ENCODE measurements around the gene WSCD1.

WSCD1 gene

DNA sequence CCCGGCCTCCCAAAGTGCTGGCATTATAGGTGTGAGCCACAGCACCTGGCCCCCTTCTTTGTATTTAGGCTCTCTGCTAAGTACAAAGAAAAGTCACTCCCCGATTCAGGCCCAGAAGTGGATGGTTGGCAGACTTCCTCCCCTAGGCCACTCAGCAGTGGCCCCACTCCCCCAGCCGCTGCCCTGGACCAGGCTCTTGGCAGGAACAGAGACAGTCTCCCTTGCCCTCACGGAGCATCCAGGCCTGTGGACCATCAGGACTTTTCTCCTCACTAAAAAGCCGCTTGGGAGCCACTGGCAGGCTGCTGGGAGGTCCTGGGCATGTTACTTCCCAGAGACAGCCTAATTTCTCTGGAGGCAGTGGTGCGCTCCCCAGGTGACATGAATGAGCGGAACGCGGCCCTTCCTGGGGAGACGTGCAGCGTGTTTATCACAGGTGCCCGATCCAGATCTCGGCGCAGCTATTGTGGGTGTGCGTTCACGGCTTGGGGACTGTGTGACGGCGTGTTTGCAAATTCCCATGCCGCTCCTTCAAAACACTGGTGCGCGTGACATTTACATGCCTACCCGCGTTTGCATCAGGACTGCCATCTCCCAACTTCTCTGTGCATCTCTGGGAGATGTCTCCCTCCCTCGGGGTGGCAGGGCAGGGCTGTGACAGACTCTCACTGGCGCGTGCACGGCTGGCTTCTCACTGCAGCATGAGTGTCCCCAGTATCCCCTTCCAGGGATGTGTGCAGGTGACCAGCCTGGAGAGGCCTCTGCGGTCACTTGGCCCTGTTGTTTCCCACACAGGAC is 16.6 kb downstream of the WSCD1 start:
- FAIRE-seq, result no peak

DNA sequence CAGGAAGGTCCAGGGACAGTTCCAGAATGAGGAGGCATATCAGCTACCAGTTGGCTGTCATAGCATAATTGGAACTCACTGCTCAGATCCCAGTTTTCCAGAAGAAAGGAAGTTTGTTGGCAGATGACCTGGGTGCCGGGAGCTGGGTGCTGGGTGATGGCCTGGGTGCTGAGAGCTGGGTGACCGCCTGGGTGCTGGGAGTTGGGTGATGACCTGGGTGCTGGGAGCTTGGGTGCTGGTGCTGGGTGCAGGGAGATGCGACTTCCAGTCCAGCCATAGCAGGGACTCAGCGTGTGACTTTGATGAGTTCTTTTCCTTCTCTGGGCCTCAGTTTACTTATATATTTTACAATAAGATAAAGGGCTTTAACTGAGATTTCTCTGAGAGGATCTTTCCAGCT is 18.0 kb downstream of the WSCD1 start:
- FAIRE-seq, result no peak

DNA sequence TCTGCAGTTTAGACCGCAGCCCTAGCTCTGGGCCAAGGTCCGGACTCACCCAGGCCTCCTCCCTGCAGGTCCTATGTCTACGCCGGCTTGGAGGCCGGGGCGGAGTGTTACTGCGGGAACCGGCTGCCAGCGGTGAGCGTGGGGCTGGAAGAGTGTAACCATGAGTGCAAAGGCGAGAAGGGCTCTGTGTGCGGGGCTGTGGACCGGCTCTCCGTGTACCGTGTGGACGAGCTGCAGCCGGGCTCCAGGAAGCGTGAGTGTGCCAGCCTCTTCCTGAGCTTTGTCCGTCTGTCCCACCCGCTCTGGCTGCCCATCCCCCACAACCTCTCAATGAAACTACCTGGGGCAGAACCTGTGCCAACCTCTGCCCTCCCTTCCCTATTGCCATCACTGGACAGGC is 20.1 kb downstream of the WSCD1 start:
- FAIRE-seq, result no peak

DNA sequence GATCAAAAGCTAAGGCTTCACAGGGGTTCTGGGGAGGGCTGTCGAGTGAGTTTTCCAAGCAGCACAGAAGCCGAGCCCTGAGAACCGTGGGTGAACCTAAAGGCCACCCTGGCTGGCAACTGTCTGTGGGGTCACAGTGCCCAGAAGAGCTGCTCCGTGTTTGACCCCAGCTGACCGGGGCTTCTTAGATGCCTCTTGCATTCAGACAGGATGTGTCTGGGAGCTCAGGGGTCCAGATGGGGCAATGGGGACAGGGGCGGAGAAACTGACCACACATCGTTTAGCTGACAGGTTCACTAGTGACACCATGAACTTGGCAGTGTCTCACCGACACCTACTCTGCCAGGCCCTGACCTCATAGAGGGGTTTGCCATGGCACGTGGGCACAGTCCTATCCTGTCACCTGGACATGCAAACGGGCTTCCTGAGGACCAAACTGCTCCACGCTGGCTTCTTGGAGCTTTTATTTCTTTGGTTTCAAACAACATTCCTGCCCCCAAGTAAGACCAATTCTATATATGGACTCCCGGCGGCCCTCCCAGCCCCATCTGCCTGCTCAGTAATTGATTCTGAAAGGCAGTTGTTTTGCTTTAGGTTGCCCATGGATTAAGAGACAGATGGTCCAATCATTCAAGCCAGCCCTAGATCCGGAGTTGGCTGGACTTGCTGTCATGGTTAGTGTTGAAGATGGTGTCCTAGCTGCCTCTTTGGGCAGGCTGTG is 22.2 kb downstream of the WSCD1 start:
- no peak for FAIRE-seq

DNA sequence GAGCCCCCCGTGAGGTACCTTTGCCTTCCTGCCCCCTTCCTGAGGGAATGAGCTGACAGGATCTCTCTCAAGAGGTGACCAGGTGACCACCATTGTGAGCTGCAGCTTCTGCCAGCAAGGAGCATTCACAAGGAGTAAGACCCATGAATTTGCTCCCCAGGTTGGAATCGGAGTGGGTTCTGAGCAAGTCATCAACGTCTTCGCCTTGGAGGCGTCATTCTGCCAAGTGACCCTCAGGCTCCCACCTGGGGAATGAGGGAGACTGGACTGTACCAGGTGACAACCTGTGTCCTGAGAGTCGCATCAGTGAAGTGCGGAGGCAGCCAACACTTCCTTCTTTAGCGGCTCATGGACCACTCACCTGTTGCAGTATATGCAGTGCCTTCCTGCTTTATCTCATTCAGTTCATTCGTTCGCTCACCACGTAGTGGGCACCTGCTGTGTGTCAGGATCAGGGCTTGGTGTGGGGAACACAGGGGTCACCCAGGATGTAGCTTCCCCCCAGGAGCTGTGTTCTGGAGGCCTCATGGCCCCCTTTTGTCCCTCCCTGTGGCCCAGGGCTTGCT is 22.8 kb downstream of the WSCD1 start:
- FAIRE-seq, result no peak

DNA sequence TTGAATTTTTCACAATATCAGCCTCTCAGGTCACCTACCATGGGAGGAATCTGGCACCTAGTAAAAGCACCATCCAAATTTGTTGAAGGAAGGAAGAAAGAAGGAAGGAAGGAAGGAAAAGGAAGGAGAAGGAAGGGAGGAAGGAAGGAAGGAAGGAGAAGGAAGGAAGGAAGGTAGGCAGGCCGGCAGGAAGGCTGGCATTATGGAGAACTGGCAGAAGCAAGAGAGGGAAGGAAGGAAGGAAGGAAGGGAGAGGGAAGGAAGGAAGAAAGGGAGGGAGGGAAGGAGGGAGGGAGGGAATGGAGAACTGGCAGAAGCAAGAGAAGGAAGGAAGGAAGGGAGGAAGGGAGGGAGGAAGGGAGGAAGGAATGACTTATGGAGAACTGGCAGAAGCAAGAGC is 24.3 kb downstream of the WSCD1 start:
- no peak for FAIRE-seq

DNA sequence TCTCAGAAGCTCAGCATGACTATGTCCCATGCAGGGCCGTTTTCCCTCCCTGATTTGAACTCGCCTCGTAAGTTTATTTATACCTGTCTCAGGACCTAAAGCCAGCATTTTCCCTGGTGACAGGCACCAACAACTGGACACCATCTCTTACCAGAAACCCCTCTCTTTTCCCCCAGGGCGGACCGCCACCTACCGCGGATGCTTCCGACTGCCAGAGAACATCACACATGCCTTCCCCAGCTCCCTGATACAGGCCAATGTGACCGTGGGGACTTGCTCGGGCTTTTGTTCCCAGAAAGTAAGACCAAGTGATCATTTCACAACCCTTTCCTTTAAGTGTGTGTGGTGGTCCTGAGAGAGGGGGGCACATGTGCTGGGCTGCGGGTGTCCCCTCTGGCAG is 24.7 kb downstream of the WSCD1 start:
- FAIRE-seq, result no peak

DNA sequence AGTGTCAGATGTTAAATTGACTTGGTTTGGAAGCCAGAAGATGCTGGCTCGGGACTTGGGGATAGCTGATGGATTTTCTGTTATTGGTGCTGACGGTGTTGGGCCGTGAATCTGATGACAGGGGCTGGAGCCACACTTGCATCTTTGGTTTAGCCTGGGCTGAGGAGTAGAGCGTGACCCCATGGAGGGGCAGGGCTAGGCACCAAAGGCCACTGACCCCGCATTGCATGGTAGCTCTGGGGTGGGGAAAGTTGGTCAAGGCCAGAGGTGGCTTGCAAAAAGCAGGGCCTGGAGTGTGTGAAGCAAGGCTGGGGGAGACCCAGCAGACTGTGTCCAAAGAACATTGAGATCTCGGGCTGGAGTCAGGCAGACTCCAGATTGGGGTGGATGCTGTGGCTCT is 25.3 kb downstream of the WSCD1 start:
- FAIRE-seq, result no peak

DNA sequence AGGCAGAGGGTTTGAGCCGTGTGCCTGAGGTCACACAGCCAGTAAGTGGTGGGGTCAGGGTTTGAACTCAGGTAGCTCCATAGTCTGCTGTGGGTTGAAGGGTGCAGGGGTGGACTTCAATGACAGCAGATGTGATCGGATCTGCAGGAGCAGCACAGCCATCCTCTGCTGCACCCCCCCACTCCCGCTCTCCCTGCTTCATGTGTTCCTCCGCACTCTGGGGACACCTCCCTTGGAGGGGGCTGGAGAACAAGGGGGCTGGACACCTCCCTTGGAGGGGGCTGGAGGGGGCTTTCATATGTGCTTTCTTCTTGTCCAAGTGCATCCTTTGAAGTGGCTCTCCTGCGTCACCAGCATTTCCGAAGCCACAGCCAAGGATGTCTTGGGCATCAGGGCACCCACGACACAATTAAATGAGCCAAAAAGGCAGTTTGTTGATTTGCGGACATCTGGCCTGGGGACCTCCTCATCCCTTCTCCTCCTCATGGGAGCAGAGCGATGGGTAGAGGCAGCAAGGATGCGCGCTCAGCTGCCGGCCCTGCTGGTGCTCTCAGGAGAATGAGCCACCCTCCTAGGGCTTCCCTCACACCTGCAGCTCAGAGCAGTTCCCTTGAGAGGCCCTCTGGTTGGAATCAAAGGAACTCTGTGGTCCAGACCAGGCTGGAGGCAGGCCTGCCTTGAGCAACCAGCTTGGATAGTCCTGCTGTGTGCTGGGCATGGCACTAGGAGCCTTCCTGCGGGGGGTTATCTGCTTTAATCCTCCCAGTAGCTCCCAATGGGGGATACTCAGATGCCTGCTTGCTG is 26.2 kb downstream of the WSCD1 start:
- no peak for FAIRE-seq

DNA sequence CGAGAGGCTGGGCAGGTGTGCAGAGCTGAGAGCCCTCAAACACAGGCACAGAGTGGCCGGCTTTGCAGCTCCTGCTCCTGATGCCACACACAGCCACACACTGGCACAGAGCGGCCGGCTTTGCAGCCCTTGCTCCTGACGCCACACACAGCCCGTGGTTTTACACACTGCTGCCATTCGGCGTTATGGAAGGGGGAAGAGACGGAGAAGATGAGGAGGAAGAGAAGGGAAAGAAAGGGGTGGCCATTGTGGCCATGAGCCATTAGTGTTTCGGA is 26.8 kb downstream of the WSCD1 start:
- FAIRE-seq, result no peak

DNA sequence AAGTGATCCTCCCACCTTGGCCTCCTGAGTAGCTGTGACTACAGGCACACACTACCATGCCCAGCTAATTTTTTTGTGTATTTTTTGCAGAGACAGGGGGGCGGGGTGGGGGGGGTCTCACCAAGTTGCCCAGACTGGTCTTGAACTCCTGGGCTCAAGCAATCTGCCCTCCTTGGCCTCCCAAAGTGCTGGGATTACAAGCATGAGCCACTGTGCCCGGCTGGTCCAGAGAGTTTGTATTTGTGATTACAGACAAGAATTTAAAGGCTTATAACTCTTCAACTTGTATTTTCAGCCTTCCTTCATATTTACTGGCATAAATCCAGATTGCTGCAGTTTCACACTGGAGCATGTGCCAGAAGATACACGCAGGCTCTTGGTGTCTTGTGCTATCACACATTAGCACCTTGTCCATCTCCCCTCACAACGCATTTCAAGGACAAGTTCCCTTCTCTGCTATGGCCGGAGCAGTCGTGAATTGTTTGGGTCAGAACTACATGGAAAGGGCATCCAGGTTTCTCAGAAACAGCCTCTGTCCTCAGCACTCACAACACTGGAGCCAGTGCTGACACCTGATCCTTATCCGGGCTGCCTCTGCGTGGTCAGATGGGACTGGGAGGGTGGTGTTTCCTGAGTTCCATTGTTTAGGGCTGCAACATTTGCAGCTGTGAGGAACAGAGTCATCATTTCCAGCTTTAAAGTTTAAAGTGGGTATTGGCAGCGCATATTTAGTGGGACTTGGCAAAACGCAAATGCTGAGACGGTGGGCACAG is 28.1 kb downstream of the WSCD1 start:
- FAIRE-seq, result no peak

DNA sequence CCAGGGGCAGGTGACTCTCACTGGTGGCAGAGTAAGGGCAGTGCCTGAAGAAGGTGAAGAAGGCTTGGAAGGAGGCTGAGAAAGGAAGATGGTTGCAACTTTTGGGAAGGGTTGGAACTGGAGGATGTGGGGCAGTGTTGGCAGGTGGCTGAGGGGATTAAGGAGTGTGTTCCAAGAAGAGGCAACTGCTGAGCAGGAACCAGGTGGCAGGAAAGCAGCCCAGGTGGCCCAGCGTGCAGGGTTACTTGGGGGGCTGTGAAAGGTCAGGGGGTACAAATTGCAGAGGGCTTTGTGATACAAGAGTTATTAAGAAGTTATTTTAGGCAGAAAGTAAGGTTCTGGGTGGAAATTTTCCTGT is 28.6 kb downstream of the WSCD1 start:
- FAIRE-seq, result no peak

DNA sequence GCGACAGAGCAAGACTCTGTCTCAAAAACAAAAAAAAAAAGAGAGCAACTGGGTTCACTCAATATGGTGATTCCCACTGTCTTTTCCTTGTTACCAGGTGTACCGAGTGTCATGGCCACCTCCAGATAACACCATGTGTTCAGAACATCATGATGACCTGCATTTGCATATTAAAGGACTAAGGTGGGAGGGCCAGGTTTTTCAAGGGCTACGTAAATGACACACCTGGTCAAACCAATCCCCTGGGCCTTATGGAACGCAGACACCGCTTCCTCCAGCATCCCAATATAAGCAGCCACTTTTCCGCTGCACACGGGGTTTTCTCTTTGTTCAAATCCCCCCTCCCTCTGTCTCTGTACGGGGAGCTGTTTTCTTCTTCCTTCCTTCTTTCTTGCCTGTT is 29.3 kb downstream of the WSCD1 start:
- FAIRE-seq, result no peak

DNA sequence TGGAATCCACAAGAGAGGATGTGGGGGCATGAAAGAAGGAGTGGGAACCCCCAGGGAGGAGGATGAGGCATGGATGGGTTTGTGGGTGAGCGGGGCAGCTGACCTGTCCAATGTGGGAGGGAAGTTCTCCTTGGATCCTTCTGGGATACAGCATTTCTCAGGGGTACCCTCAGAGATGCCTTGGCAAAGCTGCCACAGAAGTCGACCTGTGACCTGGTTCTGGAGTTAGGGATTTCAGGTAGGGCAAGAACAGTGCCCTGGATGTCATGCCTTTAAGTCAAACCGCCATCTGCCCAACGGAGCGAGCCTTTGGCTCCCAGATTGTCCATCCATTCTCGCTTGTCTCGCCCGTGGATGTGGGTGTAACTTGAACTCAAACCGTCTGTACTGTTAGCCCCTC is 30.0 kb downstream of the WSCD1 start:
- FAIRE-seq, result no peak

DNA sequence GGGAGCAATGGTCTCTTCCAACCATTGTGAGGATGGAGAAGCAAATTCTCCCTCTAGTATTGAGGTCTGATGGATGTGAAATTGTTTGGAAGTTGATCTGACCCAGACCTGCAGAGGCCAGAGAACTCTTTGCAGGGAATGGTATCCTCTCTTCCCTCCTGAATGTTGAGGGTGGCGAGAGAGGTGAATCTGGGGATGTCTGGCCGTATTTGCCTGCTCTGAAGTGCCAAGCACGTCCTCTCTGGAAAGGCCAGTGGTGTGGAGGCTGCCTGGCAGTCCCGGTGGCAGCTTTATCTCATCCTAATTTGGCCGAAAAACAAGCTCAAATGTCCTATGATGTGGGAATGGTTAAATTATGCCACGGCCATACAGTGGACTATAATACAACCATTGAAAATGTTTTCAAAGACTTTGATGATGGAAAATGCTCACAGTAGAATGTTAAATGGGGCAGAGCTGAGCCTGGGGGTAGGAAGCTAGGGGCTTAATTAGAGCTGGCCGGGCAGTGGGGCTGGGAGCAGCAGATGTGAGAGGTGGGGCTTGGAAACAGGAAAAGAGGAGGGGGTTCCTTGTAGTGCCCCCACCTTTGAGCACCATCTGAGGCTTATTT is 30.8 kb downstream of the WSCD1 start:
- FAIRE-seq, result no peak

DNA sequence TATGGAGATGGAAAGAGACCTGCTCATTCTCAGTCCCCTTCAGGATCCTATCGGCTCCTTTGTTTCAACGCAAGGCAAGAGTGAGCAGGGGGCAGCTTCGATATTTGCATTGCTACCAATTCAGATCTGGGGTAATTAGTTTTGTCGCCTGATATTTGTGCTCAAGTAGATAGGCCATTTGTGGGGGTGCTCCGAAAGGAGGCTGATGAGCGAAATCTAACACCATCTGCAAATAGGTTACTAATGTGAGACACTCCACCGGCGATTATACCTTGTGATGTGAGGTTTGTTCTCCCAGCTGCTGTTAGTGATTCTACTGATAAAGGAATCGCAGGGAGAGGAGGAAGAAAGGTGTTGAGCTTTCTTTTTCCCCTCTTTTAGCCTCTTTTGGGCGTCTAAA is 31.5 kb downstream of the WSCD1 start:
- FAIRE-seq, result no peak

DNA sequence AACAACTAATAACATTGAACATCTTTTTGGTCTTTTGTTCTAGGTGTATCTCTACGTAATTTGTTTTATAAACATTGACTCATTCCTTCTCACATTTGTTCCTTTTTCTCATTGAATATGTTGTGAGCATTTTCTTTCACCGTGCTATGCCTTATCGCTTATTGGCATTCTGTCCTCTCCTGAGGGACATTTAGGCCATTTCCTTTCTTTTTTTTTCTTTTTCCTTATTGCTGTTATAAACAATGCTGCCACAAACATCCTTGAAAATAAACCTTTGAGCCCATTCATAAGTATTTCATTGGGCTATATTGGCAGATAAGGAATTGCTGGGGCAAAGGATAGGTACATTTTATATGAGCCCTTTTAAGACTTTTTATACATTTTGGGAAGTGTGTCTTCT is 32.4 kb downstream of the WSCD1 start:
- no peak for FAIRE-seq

DNA sequence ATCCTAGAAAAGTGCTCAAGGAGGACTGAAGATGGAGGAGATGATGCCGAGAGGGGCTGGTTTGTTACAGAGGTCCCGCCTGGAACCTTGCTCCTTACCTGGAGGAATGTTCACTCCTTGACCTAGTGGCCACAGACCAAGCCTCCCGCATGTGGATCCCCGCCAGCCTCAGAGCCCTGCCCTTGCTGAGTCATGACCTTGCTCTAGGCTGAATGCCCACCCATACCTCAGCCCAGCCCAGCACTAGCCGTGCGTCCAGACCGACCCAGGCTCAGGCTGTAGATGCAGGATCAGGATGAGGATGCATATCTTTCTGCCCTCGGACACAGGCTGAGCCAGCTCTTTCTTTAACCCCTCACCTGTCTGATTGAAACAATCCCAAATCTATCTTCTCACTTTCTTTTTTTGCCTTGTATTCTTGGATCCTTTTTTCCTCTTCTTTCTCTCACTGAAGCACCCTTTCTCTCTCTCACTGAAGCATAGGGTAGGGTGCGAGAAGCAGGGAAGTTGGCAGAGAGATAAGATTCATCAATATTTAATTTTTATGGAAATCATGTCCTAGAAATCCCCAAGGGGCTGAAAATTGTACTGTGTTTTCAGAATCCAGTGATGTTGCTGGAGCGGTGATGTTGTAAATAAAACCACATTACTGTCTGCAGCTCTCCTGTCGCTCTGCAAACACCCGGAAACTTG is 34.9 kb downstream of the WSCD1 start:
- FAIRE-seq, result no peak

DNA sequence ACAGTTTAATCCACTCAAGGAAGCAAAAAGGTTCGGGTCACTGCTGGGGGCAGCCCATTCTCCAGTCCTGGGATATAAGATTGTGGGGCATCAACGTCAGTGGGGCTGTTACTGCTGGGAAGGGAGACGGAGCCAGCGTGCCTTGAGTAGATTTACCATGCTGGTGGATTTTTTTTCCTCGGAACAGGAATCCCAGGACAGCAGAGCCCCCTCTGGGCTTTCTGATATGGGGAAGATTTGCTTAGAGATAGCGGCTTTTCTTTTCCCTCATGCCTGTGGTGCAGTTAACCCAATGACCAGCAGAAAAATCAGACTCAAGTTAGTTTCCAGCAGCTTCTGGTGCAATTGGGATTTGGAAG is 35.4 kb downstream of the WSCD1 start:
- FAIRE-seq, result no peak

DNA sequence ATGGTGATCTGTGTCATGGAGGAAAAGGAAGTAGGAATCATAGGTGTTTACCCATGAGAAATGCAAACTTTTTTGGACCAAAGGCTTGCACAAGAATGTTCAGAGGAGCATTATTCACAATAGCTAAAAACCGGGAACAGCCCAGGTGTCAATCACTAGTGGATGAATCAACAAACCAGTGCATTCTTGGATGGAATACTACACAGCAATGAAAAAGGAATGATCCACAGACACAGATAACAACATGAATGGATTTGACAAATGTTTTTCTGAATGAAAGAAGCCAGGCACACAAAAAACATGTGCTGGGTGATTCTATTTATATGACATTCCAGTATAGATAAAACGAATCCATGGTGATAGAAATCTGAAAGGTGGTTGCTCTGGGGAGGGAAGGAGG is 36.0 kb downstream of the WSCD1 start:
- FAIRE-seq, result no peak

DNA sequence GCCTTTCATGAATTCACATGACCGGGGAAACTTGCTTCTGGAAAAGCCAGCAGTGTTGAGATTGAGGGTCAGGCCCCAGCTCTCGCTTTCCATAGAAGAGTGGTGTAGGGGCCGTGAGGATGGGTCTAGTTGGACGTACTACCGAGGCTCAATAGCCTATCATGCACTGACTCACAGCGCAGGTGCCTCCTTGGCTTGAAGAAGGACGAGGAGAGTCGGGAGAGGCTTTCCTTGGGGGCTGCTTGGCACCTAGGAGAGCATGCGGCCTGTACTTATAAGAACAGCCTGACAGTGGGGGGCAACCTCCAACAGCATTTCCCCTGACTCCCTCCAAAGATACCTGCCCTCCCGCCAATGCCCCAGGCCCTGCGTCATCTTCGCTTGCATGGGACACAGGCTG is 37.6 kb downstream of the WSCD1 start:
- FAIRE-seq, result no peak

DNA sequence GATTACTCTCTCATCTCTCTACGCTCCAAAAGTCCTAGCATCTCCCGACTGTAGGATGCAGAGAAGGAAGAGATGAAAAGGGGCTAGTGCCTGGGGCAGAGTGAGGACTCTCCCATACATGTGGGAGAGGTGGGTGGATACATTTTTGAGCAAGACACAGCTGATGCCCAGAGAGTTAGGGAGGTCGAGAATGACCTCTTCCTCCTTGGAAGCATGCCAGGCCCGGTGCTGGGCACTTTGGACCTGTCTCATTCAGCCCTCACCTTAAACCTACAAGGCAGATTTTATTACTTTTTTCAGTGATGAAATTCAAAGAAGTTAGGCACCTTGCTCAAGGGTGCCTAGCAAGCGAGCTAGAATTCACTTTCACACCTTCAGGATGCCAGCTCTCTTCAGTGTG is 38.2 kb downstream of the WSCD1 start:
- FAIRE-seq, result no peak
